ENCODE data around the gene RPL10A. TPM values are rescaled to one million over a fixed set of nuclear protein-coding genes. Genes with fewer than 3 reads are reported as not detected.

RPL10A gene
- total and polyA plus RNA-seq, 3 donors from 2014 or later, result 305 to 768 (median 538) TPM

- H3K4me3 ChIP-seq, result no peak overlapping the region
- DNase-seq, result no peak
- peak overlapping the region; percentile 84 to 93 for H3K27ac ChIP-seq
- WGBS, 2 donors, result 88 to 93% methylated on average over 1 of the region's 1 CpG
- H3K36me3 ChIP-seq (ENCODE audit: low read depth, missing control alignments), result no peaks in the 10 kb centered on the region
- peaks cover 68% of the 10 kb centered on the region for H3K4me1 ChIP-seq
- H3K9me3 ChIP-seq, result no peaks in the 10 kb centered on the region
- TF ChIP-seq CTCF (IDR thresholded peaks at IDR 0.05) (no peak), POLR2A (IDR thresholded peaks at IDR 0.05) (no peak)
- H3K27me3 ChIP-seq, result no peaks in the 10 kb centered on the region
- intact Hi-C loops (cut with DNase I; ENCODE audit: low total_unique reads), result no loop called here
These were observed 20.9 kb downstream of the RPL10A start for GRCh38 chr6:35489066-35489465.

- Histone ChIP-seq H3K36me3 (ENCODE audit: low read depth, missing control alignments) (no peaks in the 10 kb centered on the region), H3K4me1 (peaks cover 73% of the 10 kb centered on the region), H3K27me3 (no peaks in the 10 kb centered on the region), H3K9me3 (no peaks in the 10 kb centered on the region), H3K27ac (peak overlapping the region; percentile 84 to 93), H3K4me3 (no peak overlapping the region)
- 35 to 36% methylated on average over 12 to 23 of the region's 28 CpGs for WGBS, 2 donors
- TF ChIP-seq POLR2A (IDR thresholded peaks at IDR 0.05) (no peak), CTCF (IDR thresholded peaks at IDR 0.05) (no peak)
- peak; percentile 80 for DNase-seq
- intact Hi-C loops (cut with DNase I; ENCODE audit: low total_unique reads), result no loop called here
These were observed 22.0 kb downstream of the RPL10A start for GRCh38 chr6:35489995-35490791.

- Histone ChIP-seq H3K36me3 (ENCODE audit: low read depth, missing control alignments) (no peaks in the 10 kb centered on the region), H3K27me3 (no peaks in the 10 kb centered on the region), H3K4me1 (peaks cover 73% of the 10 kb centered on the region), H3K4me3 (no peak overlapping the region), H3K27ac (peak overlapping the region; percentile 84 to 93), H3K9me3 (no peaks in the 10 kb centered on the region)
- no peak for DNase-seq
- TF ChIP-seq CTCF (IDR thresholded peaks at IDR 0.05), result no peak
- no peak for TF ChIP-seq POLR2A (IDR thresholded peaks at IDR 0.05)
- intact Hi-C loops (cut with DNase I; ENCODE audit: low total_unique reads), result no loop called here
- 53 to 64% methylated on average over 8 of the region's 8 CpGs for WGBS, 2 donors
These were observed 22.8 kb downstream of the RPL10A start for GRCh38 chr6:35490821-35491557.

GRCh38 chr6:35491558-35492257, 23.5 kb downstream of the RPL10A start:
- no peak for TF ChIP-seq POLR2A (IDR thresholded peaks at IDR 0.05)
- no peaks in the 10 kb centered on the region for H3K9me3 ChIP-seq
- intact Hi-C loops (cut with DNase I; ENCODE audit: low total_unique reads), result no loop called here
- WGBS, 2 donors, result 43 to 72% methylated on average over 1 to 4 of the region's 5 CpGs
- H3K36me3 ChIP-seq (ENCODE audit: low read depth, missing control alignments), result no peaks in the 10 kb centered on the region
- no peak overlapping the region for H3K4me3 ChIP-seq
- no peaks in the 10 kb centered on the region for H3K27me3 ChIP-seq
- peaks cover 66% of the 10 kb centered on the region for H3K4me1 ChIP-seq
- DNase-seq, result no peak
- peak overlapping the region; percentile 84 to 93 for H3K27ac ChIP-seq
